ENCODE results near the gene HOXB13.

The HOXB13 gene

DNA sequence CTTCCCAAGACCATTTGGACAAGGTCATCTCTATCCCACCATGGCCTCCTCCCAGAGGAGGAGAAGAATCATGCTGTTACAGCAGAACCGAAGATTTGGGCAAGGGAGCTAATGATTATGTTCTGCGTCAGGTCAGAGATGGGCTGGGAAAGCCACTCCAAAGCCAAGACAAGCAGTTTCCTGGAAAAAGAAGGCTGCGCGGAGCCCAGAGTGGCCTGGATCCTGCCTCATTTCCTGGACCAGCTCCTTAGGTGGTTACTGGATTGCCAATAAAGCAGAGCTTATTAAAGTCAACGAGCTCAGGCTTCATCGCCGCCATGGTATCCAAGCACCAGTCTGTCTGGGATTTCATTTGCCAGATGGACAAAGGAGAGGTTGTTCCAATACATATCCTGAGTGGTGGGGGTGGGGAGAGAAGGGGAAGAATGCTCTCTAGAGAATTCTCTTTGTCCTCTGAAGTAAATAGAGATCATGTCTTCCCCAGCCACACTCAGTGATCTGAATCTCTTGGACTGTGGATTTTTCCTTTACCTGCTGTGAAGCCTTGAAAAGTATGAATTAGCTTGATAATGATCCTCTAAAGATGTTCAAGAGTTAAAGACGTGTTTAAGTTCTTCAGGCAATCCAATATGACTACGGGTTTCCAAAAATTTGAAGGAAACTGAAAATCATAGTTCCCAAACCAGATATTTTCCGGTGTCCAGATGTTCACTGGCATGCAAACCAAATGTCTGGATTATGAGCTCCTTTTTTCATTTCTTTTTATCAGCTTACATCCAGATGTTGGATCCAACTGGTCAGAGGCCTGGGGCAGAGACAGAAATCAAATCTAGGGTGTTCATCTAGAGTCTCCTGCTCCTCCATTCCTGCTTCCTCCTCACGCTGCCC lies 23.9 kb downstream of the HOXB13 start:
- peak; percentile 39 for DNase-seq

- no peak for DNase-seq
Measured at GRCh38 chr17:48701864-48702532, 26.6 kb downstream of the HOXB13 start.

DNA sequence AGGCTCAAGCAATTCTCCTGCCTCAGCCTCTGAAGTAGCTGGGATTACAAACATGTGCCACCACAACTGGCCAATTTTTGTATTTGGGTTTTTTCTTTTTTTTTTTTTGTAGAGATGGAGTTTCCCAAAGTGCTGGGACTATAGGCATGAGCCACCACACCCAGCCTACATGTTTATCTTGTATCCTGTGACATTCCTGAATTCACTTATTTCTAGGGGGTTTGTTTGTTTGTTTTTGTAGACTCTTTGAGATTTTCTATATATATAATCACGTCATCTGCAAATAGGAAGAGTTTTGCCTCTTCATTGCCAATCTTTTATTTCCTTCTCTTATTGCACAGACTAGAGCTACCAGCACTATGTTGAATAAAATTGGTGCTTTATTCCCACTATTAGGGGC lies 35.4 kb downstream of the HOXB13 start:
- no peak for DNase-seq

DNA sequence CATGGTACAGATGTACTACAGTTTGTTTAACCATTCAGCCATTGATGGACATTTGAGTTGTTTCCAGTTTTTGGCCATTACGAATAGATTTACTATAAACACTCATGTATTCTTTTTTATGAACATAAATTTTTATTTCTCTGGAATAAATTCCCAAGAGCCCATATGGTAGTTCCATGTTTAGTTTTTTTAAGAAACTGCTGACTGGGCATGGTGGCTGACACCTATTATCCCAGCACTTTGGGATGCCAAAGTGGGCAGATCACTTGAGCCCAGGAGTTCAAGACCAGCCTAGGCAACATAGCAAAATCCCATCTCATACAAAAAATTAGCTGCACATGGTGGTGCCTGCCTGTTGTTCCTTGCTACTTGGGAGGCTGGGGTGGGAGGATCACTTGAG lies 36.5 kb downstream of the HOXB13 start:
- DNase-seq, result no peak

DNA sequence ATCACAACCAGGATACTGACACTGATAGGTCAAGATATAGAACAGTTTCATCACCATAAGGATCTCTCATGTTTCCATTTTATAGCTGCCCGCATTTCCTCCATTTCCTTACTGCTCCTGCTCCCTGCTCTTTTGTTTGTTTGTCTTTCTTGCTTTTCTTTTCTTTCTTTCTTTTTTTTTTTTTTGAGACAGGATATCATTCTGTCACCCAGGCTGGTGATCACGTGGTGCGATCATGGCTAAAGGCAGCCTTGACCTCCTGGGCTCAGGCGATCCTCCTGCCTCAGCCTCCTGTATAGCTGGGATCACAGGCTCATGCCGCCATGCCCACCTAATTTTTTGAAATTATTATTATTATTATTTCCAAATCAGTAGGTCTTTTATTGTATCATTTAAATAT lies 37.9 kb downstream of the HOXB13 start:
- DNase-seq, result no peak

GRCh38 chr17:48681609-48682008 lies 46.9 kb downstream of the HOXB13 start:
- no peak for DNase-seq

GRCh38 chr17:48679385-48680096 lies 49.0 kb downstream of the HOXB13 start:
- DNase-seq, result no peak

DNA sequence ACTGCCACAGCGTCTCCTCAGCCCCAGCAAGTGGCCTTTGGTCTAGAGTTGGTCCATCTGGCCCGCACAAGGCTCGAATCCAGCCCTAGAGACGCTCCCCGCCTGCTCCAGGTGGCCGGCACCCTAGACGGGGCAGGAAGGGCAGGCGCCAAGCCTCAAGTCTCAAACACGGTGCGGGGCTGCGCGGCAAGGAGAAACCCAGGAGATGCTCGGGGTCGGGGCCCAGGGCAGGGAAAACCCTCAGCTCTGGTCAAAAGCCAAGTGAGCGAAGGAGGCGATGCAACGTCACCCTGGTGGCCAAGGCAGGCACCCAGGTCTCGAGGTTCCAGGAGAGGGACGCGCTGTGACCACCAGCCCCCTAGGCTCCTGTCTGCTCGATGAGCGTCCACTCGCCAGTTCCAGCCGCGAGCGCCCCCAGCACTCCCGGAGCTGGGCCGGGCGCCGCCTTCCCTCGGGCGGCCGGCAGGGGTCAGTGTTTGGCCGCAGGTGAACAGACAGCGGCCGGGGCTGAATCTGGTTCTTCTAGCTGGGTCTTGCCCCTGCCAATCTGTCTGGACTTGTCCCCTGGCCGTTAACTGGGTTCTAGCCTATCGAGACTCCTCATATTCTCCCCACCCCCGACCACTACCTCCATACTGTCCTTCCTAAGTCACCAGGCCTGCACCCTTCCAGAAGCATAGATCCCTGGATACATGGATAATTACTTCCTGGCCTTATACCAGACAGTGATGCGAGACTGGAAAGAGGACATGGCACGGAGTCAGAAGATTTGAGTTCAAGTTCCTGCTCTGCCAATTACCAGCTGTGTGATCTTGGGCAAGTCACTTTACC lies 50.2 kb downstream of the HOXB13 start:
- peak; percentile 67 for DNase-seq

- DNase-seq, result no peak
Measured at GRCh38 chr17:48676963-48677558, 51.5 kb downstream of the HOXB13 start.
